T-helper 1 cell treated with Interleukin-12 subunit alpha and Interleukin-12 subunit beta and Interleukin-4 antibody, amounts not matched to agents 30 μg/mL and 1 μg/mL, for 36 hours (primary cell): Measurements from ENCODE around the gene RAPGEF3.

ENCODE experiments used
- H3K27ac Mint-ChIP-seq: one replicate; pipeline ENCODE4 v1.8.0; 2021; ENCODE audit warnings: mild to moderate bottlenecking, mixed read lengths
- H3K27me3 Mint-ChIP-seq: one replicate; pipeline ENCODE4 v1.8.0; 2021; ENCODE audit warnings: low read depth, mixed read lengths
- H3K36me3 Mint-ChIP-seq: one replicate; pipeline ENCODE4 v1.8.0; 2021; ENCODE audit warnings: low read depth, mixed read lengths
- H3K4me1 Mint-ChIP-seq: one replicate; pipeline ENCODE4 v1.8.0; 2021; ENCODE audit warnings: low read depth, mixed read lengths
- H3K4me3 Mint-ChIP-seq: one replicate; pipeline ENCODE4 v1.8.0; 2021; ENCODE audit warnings: mild to moderate bottlenecking, moderate library complexity, mixed read lengths
- H3K9me3 Mint-ChIP-seq: one replicate; pipeline ENCODE4 v1.8.0; 2021; ENCODE audit warnings: mixed read lengths

The RAPGEF3 gene

DNA sequence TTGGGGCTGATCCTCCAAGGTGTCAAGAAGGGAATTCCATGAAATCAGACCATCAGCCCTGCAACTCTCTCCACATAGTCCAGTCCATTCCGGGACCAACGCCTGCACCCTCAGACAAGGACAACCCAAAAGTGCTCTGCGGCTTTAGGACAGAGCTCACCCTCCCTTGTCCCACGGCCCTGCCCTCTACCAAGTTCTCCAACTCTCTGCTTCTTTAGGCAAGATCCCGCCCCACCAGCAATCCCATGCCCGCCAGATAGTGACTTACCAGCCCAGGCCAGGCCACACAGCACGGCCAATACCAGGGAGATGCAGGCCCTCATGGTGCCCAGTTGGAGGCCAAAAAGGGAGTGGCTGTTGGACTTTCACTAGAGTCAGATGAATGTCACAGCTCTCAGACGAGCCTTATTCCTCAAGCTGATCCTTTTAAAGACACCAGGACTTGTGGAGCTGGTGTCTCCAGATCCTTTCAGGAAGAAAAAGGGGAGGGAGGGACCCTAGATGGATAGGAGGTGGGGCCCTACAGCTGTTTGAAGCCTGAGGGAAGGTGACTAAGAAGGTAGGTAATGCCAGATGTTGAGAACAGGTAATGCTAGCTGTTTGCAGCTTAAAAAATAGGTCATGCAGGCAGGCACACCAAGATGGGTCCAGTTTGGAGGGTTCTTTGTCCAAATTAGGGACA lies 33.4 kb downstream of the RAPGEF3 start, which contains the start of gene ENDOU:
Gene ENDOU, minus strand, starts transcription at position 400 of the 682 bp plus-strand sequence. Its CDS starts 77 bp downstream, at position 323.
- Mint-ChIP-seq H3K36me3 (peaks cover 8% of the 10 kb centered on the region), H3K27me3 (no peaks in the 10 kb centered on the region), H3K9me3 (no peaks in the 10 kb centered on the region), H3K4me3 (no peak within 1 kb of the TSS), H3K4me1 (peaks cover 23% of the 10 kb centered on the region), H3K27ac (no peak within 1 kb of the TSS)

- H3K4me1 Mint-ChIP-seq: peaks cover 25% of the 10 kb centered on the region
- no peak overlapping the region for H3K4me3 Mint-ChIP-seq
- H3K9me3 Mint-ChIP-seq: no peaks in the 10 kb centered on the region
- peak overlapping the region; percentile 29 for H3K27ac Mint-ChIP-seq
- peaks cover 8% of the 10 kb centered on the region for H3K36me3 Mint-ChIP-seq
- H3K27me3 Mint-ChIP-seq: no peaks in the 10 kb centered on the region
Measured at GRCh38 chr12:47722941-47723631, 35.6 kb downstream of the RAPGEF3 start.

DNA sequence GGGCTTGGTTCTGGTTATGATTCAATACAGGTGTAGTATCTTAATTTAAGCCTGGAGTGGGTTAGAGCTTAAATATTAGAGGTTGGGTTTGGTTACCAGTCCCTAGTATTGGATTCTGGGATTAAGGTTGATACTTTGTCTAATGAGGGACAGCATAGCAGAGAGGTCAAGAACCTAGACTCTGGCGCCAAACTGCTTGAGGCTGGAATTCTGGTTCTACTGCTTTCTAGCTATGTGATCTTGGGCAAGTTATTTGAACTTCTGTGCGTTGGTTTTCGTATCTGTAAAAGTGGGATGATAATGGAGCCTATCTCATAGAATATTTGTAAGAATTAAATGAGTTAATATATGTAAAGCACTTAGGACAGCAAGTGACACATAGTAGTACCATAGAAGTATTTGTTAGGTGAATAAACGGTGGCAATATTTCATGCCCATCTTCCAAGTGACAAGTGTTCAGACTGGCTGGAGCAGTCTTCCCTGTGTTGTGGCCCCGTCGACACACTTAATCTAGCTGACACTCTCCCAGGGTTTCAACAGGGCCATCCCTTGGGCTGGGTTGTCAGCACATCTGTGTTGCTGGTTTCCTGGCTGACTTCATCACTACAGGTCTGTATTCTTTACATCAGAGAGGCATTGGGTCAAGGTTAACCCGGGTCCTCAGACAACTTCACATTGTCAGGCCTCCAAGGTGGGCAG lies 36.4 kb downstream of the RAPGEF3 start:
- Mint-ChIP-seq H3K27ac (no peak overlapping the region), H3K4me3 (no peak overlapping the region)

DNA sequence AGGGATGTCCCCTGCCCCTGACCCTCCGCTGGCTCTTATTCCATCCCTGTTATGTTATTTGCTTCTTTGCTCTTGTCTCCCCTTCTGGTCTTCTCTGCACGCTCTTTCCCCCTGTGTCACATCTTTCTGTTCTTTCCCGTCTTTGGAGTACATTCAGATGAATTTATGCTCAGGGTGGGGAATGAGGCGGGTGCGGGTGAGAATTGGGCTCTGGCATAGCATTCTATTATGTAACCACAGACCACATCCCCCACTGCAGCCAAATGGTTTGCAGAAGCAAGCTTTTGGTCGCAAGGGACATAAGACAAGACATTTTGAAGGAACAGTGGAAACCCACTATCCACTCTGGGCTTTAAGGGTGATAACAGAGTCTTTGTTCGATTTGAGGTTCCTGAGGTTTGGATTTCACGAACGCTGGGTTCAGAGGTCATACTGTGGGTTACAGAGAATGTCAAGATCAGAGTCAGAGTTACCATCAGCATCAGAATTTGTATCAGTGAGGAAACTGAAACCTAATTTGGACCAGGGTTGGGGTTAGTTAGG lies 37.2 kb downstream of the RAPGEF3 start:
- Mint-ChIP-seq H3K36me3 (peaks cover 8% of the 10 kb centered on the region), H3K4me1 (peaks cover 37% of the 10 kb centered on the region), H3K4me3 (peak overlapping the region; percentile 2), H3K27ac (peak overlapping the region; percentile 42), H3K9me3 (no peaks in the 10 kb centered on the region), H3K27me3 (no peaks in the 10 kb centered on the region)

More for the DNA sequence above, 36.4 kb downstream of the RAPGEF3 start:
- no peaks in the 10 kb centered on the region for H3K27me3 Mint-ChIP-seq
- H3K4me1 Mint-ChIP-seq: peaks cover 33% of the 10 kb centered on the region
- peaks cover 8% of the 10 kb centered on the region for H3K36me3 Mint-ChIP-seq
- no peaks in the 10 kb centered on the region for H3K9me3 Mint-ChIP-seq

DNA sequence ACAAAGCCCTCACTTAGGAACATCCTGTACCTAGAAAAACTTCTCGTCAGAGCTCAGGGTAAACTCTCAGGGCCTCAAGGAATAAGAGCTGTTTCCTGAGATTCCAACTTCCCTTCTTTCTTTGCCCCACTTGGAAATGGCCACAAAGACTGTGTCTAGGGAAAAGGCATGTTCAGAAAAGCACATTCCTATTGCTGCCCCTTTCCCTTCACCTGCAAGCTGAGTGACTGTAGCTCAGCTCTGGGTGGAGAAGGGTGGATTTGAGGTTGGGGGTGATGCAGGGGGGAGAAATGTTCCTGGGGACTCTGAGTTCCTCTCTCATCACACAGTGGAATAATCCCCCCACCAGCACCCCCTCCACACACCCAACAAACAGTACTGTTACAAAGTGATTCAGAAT lies 40.1 kb downstream of the RAPGEF3 start:
- Mint-ChIP-seq H3K27ac (no peak overlapping the region), H3K9me3 (no peaks in the 10 kb centered on the region), H3K27me3 (no peaks in the 10 kb centered on the region), H3K36me3 (peaks cover 7% of the 10 kb centered on the region), H3K4me3 (no peak overlapping the region), H3K4me1 (peaks cover 38% of the 10 kb centered on the region)

GRCh38 chr12:47717443-47718193 lies 41.1 kb downstream of the RAPGEF3 start:
- peak overlapping the region; percentile 25 for H3K4me3 Mint-ChIP-seq
- H3K4me1 Mint-ChIP-seq: peaks cover 34% of the 10 kb centered on the region

DNA sequence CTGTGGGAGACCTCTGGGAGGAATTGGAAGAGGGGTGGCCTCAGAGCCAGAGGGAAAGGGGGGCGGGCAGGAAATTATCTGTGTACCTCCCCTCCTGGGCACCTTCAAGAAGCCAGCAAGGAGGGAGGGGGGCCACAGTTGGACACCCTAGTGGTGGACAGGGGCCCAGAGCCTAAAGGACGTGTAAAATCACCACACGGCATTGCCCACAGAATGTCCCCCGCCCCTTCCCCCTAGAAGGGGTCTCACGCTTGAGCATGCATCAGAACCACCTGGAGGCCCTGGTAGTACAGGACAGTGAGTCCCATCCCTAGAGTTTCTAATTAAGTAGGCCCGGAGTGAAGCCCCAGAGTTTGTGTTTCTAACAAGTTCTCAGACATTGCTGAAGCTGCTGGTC lies 41.6 kb downstream of the RAPGEF3 start:
- H3K36me3 Mint-ChIP-seq: peaks cover 5% of the 10 kb centered on the region
- peaks cover 32% of the 10 kb centered on the region for H3K4me1 Mint-ChIP-seq
- no peaks in the 10 kb centered on the region for H3K9me3 Mint-ChIP-seq
- no peak overlapping the region for H3K27ac Mint-ChIP-seq
- H3K4me3 Mint-ChIP-seq: no peak overlapping the region
- H3K27me3 Mint-ChIP-seq: no peaks in the 10 kb centered on the region

More at GRCh38 chr12:47717443-47718193, 41.1 kb downstream of the RAPGEF3 start:
- Mint-ChIP-seq H3K36me3 (peaks cover 5% of the 10 kb centered on the region), H3K27ac (peak overlapping the region; percentile 72), H3K9me3 (no peaks in the 10 kb centered on the region), H3K27me3 (no peaks in the 10 kb centered on the region)

DNA sequence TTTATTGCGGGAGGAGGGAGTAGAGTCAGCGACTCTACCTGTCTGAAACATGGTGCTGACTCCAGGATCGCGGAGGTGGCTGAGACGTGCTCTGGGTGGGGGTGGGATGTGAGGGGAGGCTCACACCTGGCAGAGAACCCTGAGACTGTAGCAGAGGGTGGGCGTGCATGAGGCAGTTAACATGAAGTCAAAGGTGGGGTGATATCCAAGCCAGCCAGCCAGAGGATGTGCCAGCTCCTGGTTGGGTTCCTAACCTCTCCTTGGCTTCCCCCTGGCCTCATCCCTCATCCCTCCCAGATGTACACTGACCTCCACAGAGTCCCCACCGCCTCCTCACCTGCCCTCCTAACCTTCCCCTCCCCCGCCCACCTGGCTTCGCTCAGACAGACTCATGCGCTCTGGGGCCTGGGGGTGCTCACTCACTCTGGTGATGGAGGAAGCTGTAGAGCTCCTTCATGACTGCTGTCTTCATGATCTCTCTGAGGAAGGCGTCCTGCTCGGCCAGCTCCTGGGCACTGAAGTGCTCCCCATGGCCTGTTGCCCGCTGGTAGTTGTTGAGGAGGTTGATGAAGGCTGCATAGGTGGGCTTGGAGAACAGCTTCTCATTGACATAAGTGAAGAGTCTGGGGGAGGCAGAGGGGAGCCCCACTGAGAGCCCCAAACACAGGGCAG lies 42.7 kb downstream of the RAPGEF3 start:
- H3K4me3 Mint-ChIP-seq: no peak overlapping the region
- no peak overlapping the region for H3K27ac Mint-ChIP-seq
- H3K4me1 Mint-ChIP-seq: peaks cover 24% of the 10 kb centered on the region
- no peaks in the 10 kb centered on the region for H3K9me3 Mint-ChIP-seq
- H3K36me3 Mint-ChIP-seq: no peaks in the 10 kb centered on the region
- H3K27me3 Mint-ChIP-seq: no peaks in the 10 kb centered on the region

DNA sequence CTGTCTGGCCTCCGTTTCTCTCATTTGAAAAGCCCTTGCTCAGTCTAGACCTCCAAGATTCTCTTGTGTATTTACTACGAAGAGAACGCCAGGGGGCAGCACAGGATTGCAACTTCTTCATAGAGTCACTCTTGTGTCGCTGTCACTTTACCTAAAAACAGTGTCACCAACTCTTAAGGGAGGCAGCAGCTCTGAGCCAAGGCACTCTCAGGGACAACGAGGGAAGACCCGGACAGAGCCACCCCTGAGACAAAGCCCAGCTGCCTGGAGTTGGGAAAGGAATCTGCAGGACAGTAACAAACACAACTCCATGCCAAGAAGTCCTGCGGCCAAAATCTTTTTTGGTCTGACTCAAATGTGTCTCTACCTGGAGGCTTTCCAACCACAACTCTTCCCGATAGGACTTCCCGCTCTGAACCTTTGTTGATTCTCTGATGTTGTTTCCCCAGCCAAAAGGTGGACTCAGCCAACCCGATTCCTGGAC lies 43.2 kb downstream of the RAPGEF3 start:
- H3K27ac Mint-ChIP-seq: no peak overlapping the region
- H3K4me1 Mint-ChIP-seq: peaks cover 22% of the 10 kb centered on the region
- H3K27me3 Mint-ChIP-seq: no peaks in the 10 kb centered on the region
- no peak overlapping the region for H3K4me3 Mint-ChIP-seq
- H3K9me3 Mint-ChIP-seq: no peaks in the 10 kb centered on the region
- no peaks in the 10 kb centered on the region for H3K36me3 Mint-ChIP-seq

GRCh38 chr12:47714826-47715386 lies 43.8 kb downstream of the RAPGEF3 start:
- no peak overlapping the region for H3K4me3 Mint-ChIP-seq
- no peaks in the 10 kb centered on the region for H3K27me3 Mint-ChIP-seq

DNA sequence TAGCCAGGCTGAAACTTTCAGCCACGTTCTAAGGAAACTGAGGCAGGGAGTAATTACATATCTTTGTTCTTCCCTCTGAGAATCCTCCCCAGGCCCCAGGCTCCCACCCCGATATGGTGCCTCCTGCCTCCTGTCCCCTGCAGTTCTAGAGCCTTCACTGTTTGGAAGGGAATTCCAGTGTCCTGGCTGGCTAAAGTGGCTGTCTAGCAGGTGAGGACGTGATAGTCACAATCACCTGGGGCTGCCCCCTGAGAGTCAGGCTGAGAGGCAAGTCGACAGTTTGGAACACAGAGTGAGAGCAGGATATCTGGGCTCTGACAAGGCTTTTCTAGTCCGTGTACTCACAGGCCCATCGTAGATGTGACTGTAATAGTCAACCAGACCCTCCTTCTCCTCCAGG lies 46.5 kb downstream of the RAPGEF3 start:
- Mint-ChIP-seq H3K27ac (no peak overlapping the region), H3K4me3 (no peak overlapping the region), H3K4me1 (peaks cover 31% of the 10 kb centered on the region), H3K36me3 (peaks cover 1% of the 10 kb centered on the region), H3K27me3 (no peaks in the 10 kb centered on the region), H3K9me3 (no peaks in the 10 kb centered on the region)

More at GRCh38 chr12:47714826-47715386, 43.8 kb downstream of the RAPGEF3 start:
- no peak overlapping the region for H3K27ac Mint-ChIP-seq
- no peaks in the 10 kb centered on the region for H3K36me3 Mint-ChIP-seq
- no peaks in the 10 kb centered on the region for H3K9me3 Mint-ChIP-seq
- H3K4me1 Mint-ChIP-seq: peaks cover 22% of the 10 kb centered on the region

- no peak overlapping the region for H3K27ac Mint-ChIP-seq
- peaks cover 1% of the 10 kb centered on the region for H3K36me3 Mint-ChIP-seq
- H3K27me3 Mint-ChIP-seq: no peaks in the 10 kb centered on the region
- no peaks in the 10 kb centered on the region for H3K9me3 Mint-ChIP-seq
- H3K4me1 Mint-ChIP-seq: peaks cover 33% of the 10 kb centered on the region
- H3K4me3 Mint-ChIP-seq: no peak overlapping the region
Measured at GRCh38 chr12:47711448-47711847, 47.2 kb downstream of the RAPGEF3 start.

DNA sequence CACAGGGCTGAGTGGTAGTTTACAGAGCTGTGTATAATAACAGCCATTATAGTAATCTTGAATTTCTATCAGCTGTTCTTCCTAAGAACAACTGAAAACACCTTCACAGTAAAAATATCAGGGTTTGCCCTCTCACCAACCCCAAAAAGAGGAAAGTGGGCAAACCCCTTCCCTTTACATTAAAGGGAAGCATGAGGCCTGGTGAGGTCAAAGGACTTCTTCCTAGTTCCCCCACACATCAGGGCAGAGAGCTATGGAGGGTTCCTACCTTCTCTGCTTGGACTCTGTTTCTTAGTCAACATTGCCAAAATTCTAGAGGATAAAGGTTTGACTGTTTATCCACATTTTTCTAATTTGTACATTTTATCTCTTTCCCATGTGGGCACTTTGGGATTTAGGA lies 48.4 kb downstream of the RAPGEF3 start:
- Mint-ChIP-seq H3K4me3 (no peak overlapping the region), H3K27ac (no peak overlapping the region), H3K4me1 (peaks cover 32% of the 10 kb centered on the region)

More for the DNA sequence above, 48.4 kb downstream of the RAPGEF3 start:
- Mint-ChIP-seq H3K36me3 (peaks cover 1% of the 10 kb centered on the region), H3K27me3 (no peaks in the 10 kb centered on the region), H3K9me3 (no peaks in the 10 kb centered on the region)
